ENCODE results near the gene MAP4K1. TPM values are rescaled to one million over a fixed set of nuclear protein-coding genes. Genes with fewer than 3 reads are reported as not detected.
A peak's percentile ranks its signal among the peaks of the same experiment; 100 is the strongest.

The MAP4K1 gene
- total and polyA plus RNA-seq, 2 of the 13 experiments (the other 11 are each of a cell fraction or from before 2014, with no cell fraction given) = 0.24 to 0.89 TPM

GRCh38 chr19:38618590-38619360, 1.0 kb upstream of the MAP4K1 start, which contains the start of gene EIF3K (continued):
- TF ChIP-seq CEBPZ (IDR thresholded peaks at IDR 0.05; ENCODE audit: low read length) = no peak
- no peak for TF ChIP-seq RCOR2 (CRISPR knock-in tag; IDR thresholded peaks at IDR 0.05)
- no peak for TF ChIP-seq MAFK (conservative IDR thresholded peaks at IDR 0.05 in 1 of 2, IDR thresholded peaks at IDR 0.05 in 1 of 2; ENCODE audit: low read length in 2 of 2)
- TF ChIP-seq POGZ (CRISPR knock-in tag; IDR thresholded peaks at IDR 0.05) = no peak
- 0 out of 2 replicates have a peak, but pooled peaks have one; percentile 41 for TF ChIP-seq ZNF414 (CRISPR knock-in tag; IDR thresholded peaks at IDR 0.05)
- TF ChIP-seq ZNF713 (CRISPR knock-in tag; IDR thresholded peaks at IDR 0.05) = no peak
- TF ChIP-seq ZNF510 (CRISPR knock-in tag; IDR thresholded peaks at IDR 0.05; ENCODE audit: low read depth) = no peak
- no peak for TF ChIP-seq ZNF7 (CRISPR knock-in tag; IDR thresholded peaks at IDR 0.05)
- TF ChIP-seq ZFP1 (CRISPR knock-in tag; IDR thresholded peaks at IDR 0.05) = no peak; the same call in 1 of the 2 replicates
- TF ChIP-seq ZNF124 (CRISPR knock-in tag; IDR thresholded peaks at IDR 0.05) = no peak; the same call in none of the 2 replicates
- TF ChIP-seq FOXO4 (CRISPR knock-in tag; conservative IDR thresholded peaks at IDR 0.05) = no peak
- no peak for TF ChIP-seq ZNF790 (CRISPR knock-in tag; IDR thresholded peaks at IDR 0.05; ENCODE audit: borderline replicate concordance)
- no peak for TF ChIP-seq ISX (CRISPR knock-in tag; conservative IDR thresholded peaks at IDR 0.05)
- TF ChIP-seq ZNF20 (CRISPR knock-in tag; IDR thresholded peaks at IDR 0.05) = no peak
- TF ChIP-seq FOXK1 (CRISPR knock-in tag; IDR thresholded peaks at IDR 0.05; ENCODE audit: borderline replicate concordance, low read depth) = peak; percentile 93
- TF ChIP-seq IRX3 (CRISPR knock-in tag; IDR thresholded peaks at IDR 0.05; ENCODE audit: borderline replicate concordance, low read depth) = no peak
- TF ChIP-seq ZNF296 (CRISPR knock-in tag; conservative IDR thresholded peaks at IDR 0.05) = no peak
- no peak for TF ChIP-seq GRHL1 (CRISPR knock-in tag; conservative IDR thresholded peaks at IDR 0.05)
- TF ChIP-seq NFKBIZ (CRISPR knock-in tag; IDR thresholded peaks at IDR 0.05) = peak; percentile 30; the same call in 1 of the 2 replicates
- TF ChIP-seq ZNF639 (CRISPR knock-in tag; conservative IDR thresholded peaks at IDR 0.05) = peak; percentile 95
- TF ChIP-seq GABPB1 (CRISPR knock-in tag; IDR thresholded peaks at IDR 0.05) = peak; percentile 97
- TF ChIP-seq MYC (CRISPR knock-in tag; IDR thresholded peaks at IDR 0.05; ENCODE audit: borderline replicate concordance) = peak; percentile 80; the same call in 1 of the 2 replicates

Data from HepG2 (cell line).